HFF-Myc (cell line): Measurements from ENCODE around the gene SNCAIP.

Experiments
- DNase-seq: peaks from one replicate; pipeline ENCODE4 v3.0.0-alpha.2; 2011; ENCODE audit warnings: low read depth; ENCODE audit errors: extremely low read depth
- H3K4me3 ChIP-seq: replicated peaks from 2 replicates; pipeline ENCODE4 v1.5.1; 2011; ENCODE audit warnings: low read depth, mild to moderate bottlenecking, control low read depth, low read length
- CTCF ChIP-seq: IDR thresholded peaks from 2 replicates; pipeline ENCODE4 v1.5.1; 2012; ENCODE audit warnings: mild to moderate bottlenecking, low read depth, low read length, control low read depth; ENCODE audit errors: missing control alignments

Gene SNCAIP

GRCh38 chr5:122391621-122392020 lies 79.6 kb downstream of the SNCAIP start:
- H3K4me3 ChIP-seq, result no peak overlapping the region
- no peak for DNase-seq
- TF ChIP-seq CTCF, result no peak

GRCh38 chr5:122392224-122392623 lies 80.2 kb downstream of the SNCAIP start:
- TF ChIP-seq CTCF, result no peak
- no peak overlapping the region for H3K4me3 ChIP-seq
- no peak for DNase-seq

- no peak overlapping the region for H3K4me3 ChIP-seq
- no peak for DNase-seq
- TF ChIP-seq CTCF, result no peak
Measured at GRCh38 chr5:122392824-122393223, 80.8 kb downstream of the SNCAIP start.

GRCh38 chr5:122394284-122394930 lies 82.4 kb downstream of the SNCAIP start:
- no peak overlapping the region for H3K4me3 ChIP-seq
- no peak for DNase-seq
- TF ChIP-seq CTCF, result no peak

GRCh38 chr5:122398016-122398415 lies 86.0 kb downstream of the SNCAIP start:
- DNase-seq, result no peak
- H3K4me3 ChIP-seq, result no peak overlapping the region
- no peak for TF ChIP-seq CTCF

GRCh38 chr5:122400341-122400740 lies 88.3 kb downstream of the SNCAIP start:
- no peak overlapping the region for H3K4me3 ChIP-seq

More at GRCh38 chr5:122400341-122400740, 88.3 kb downstream of the SNCAIP start:
- TF ChIP-seq CTCF, result no peak
- no peak for DNase-seq
